CD4-positive, alpha-beta T cell treated with Interleukin-6 at 100 ng/mL for 8 hours (primary cell): ENCODE measurements around the gene TBC1D10A.

ENCODE experiments used
- DNase-seq: peaks from one replicate; pipeline ENCODE4 v3.0.0-alpha.2; 2020; ENCODE audit warnings: mixed read lengths, low spot score

Gene TBC1D10A, protein sequence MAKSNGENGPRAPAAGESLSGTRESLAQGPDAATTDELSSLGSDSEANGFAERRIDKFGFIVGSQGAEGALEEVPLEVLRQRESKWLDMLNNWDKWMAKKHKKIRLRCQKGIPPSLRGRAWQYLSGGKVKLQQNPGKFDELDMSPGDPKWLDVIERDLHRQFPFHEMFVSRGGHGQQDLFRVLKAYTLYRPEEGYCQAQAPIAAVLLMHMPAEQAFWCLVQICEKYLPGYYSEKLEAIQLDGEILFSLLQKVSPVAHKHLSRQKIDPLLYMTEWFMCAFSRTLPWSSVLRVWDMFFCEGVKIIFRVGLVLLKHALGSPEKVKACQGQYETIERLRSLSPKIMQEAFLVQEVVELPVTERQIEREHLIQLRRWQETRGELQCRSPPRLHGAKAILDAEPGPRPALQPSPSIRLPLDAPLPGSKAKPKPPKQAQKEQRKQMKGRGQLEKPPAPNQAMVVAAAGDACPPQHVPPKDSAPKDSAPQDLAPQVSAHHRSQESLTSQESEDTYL

DNA sequence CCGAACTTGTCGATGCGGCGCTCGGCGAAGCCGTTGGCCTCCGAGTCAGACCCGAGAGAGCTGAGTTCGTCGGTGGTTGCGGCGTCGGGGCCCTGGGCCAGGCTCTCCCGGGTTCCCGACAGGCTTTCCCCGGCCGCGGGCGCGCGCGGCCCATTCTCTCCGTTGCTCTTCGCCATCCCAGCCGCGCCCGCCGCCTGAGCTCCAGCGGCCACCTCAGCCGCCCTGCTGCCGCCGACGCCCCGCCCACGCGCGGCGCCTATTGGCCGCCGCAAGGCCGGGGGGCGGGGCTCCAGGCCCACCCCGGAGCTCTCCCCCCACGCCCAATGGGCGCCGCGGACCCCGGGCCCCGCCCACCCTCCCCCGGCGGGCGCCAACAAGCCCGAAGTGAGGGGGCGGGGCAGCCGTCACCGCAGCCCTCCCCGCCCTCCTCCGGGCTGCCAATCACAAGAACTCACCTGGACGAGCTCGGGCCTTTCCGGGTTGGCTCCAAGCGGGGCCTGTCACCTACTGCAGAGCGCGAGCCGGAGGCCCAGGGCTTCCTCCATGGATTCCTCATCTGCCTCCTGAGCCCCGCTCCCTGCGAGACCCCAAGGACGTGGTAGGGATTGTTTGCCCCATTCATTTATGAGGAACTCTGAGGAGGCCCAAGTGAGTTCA is at the start of gene TBC1D10A:
TBC1D10A (minus strand) TSS at position 236 of the 657 bp plus-strand sequence; CDS start at position 176, 60 bp downstream.
- peak; percentile 96 for DNase-seq

DNA sequence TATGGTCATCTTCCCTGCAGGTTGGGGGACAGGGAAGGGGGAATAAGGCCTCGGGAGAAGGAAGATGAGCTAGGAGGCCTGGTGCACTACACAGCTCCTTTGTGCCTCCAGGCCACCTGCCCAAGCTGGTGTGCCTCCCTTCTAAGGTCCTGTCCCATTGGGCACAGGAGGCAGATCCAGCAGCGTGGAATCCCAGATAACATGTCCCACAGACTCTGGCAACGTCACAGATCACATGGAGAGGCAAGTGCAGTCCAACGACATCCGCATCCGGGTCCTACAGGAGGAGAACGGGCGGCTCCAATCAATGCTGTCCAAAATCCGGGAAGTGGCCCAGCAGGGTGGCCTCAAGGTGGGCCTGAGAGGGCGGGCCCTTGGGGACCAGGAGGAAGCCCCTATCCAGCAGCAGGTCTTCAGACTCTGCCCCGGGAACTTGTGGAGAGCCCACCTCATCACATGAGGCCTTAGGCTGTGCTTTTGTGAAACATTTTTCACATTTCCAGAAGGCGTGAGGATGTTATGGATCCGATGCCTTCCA is 48.6 kb upstream of the TBC1D10A start:
- no peak for DNase-seq

DNA sequence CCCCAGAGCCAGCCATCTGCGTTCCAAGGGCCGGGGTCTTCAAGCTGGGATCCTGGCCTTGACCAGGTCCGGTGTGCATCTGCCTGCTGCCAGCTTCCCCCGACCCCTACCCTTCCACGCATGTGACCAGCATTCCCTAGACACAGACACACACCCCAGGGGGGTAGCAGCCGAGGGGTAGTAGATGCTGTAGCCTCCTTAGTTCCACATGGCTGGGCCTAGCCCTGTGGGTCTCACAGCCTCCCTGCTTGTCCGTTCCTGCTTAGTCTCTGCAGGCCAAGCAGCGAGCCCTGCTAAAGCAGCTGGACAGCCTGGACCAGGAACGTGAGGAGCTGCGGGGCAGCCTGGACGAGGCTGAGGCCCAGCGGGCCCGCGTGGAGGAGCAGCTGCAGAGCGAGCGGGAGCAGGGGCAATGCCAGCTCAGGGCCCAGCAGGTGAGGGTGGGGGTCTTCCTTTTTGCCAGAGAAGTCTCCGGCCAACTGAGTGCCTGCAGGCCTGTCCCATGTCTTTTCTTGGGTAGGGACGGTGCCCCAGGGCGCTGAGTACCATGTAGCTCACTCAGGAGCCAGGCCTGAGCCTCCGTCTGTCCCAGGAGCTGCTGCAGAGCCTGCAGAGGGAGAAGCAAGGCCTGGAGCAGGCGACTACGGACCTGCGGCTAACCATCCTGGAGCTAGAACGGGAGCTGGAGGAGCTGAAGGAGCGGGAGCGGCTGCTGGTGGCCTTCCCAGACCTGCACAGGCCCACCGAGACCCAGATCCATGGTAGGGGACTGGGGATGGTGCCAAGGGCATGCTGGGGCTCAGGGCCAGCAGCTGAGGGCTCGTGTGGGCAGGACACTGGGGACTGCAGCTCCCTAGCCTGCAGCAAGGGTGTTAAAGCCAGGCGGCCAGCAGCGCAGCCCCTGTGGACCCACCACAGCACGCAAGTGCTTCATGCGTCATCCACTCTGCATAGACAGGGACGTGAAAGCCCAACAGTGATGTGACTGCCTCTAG is 46.9 kb upstream of the TBC1D10A start:
- DNase-seq = no peak

DNA sequence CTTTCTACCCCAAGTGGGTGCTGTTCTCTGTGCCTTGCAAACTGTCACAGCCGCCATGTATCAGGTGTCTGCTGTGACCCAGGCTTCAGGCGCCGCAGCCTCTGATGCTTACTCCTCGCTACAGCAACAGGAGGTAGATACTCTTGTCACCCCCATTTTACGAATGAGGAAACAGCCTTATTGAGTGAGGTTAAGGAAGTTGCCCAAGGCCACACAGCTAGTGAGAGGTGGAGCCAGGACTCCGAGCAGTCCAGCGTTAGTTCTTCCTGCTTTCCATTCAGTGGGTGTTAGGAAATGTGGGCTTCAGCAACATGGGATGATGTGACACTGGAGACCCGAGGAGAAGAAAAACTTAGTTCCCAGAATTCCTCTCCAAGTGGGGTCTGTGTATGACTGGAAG is 46.2 kb upstream of the TBC1D10A start:
- DNase-seq = no peak

DNA sequence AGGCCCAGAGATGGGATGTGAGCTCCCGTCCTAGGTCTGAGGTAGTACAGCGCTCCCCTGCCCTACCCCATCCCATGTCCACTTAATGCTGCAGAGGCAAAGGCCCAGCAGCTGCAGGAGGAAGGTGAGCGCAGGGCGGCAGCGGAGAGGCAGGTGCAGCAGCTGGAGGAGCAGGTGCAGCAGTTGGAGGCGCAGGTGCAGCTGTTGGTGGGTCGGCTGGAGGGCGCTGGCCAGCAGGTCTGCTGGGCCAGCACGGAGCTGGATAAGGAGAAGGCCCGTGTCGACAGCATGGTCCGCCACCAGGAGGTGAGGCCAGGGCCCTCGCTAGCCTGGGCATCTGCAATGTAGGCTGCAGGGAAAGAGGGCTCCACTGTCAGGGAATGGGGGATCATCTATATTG is 45.2 kb upstream of the TBC1D10A start:
- no peak for DNase-seq

DNA sequence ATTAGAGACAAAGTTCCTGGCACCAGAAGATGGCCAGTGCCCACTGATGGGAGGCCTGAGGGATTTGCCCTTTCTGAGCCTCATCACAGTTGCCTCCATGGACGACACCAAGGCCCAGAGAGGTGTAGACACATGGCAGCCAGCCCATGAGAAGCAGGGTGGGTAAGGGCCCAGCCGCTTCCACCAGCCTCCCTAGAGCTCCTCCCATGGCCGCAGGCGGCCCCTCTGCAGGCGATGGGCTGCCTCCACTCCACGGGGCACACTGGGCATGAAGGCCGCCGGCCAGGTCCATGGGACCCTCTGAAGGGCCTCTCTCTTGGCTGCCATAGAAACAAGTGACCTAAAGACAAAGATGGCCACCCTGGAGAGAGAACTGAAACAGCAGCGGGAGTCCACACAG is 44.6 kb upstream of the TBC1D10A start:
- DNase-seq = no peak

DNA sequence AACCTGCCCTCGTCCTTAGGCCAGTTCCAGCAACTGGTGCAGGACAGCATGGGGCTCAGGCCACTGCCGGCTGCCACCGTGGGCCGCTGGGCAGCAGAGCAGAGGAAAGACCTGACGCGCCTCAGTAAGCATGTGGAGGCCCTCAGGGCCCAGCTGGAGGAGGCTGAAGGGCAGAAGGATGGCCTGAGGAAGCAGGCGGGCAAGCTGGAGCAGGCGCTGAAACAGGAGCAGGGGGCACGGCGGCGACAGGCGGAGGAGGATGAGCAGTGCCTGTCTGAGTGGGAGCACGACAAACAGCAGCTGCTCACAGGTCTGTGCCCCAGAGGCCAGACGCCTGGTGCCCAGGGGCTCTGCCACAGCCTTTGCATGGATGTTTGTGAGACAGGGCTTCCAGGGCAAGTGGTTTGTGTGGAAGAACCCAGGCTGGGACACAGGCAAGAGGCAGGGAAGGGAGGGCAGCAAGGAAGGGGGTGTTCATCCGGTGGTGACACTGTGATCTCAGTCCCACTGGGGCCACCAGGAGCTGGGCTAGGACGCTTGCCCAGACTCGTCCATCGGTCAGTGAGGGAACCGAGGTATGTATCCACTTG is 44.0 kb upstream of the TBC1D10A start:
- no peak for DNase-seq

DNA sequence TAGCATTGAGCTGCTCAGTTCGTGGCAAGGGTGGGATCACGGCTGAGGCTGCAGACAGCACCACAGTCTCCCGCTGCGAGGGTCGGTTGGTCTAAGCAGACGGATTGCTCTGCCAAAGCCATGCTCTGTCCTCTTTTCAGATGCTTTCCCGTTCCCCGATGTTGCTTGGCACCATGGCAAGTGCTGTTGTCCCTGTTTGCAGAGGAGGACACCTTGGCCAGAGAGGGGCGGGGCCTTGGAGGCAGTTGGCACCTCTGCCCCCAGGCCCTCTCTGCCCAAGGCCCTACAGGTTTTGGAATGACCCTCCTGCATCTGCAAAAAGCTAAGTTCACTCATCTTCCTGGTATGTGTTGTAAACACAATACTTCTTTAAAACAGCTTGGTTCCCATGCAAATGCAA is 41.7 kb upstream of the TBC1D10A start:
- no peak for DNase-seq

DNA sequence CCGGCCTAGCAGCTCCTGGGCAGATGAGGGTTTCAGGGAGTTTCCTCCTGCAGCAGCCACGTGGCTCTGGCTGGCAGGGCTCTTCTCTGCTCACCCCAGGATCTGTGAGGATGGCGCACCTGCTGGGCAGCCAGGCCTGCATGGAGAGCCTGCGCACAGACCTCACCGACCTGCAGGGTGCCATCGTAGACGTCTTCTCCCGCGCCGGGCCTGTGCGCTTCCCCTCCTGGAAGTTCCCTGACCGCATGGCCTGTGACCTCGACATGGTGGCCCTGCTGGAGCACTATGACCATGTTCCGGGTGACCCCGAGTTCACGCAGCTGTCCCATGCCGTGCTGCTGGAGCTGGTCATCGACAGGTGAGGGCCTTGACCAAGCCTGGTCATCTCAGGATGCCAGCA is 39.1 kb upstream of the TBC1D10A start:
- no peak for DNase-seq

DNA sequence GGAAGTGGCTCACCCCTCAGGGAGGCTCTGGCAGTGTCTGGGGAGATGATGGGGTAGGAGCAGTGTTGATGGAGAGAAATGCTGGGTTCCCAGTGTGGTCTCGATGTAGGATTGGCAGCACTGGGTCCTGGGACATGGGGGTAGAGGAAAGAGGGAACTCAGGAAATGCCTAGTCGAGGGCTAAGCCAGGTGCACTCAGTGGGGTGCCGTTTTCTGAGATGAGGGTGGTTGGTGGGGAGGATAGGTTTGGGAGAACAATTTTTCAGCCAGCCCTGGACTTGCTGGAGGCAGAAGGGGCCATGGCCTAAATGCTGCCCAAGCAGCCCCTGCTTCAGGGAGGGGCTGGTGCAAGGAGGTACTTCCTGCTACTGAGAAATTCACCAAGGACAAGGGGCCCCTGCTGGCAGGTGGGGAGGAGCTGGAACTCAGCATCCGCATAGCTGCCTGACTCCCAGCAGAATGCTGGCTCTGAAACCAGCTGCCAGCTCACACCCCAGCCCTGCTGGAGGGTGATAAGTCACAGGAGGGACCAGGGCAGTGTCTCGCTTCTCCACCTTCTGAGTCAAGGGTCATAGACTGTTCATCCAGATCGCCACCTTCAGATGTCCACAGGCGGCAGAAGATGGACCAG is 36.0 kb upstream of the TBC1D10A start:
- DNase-seq = no peak

DNA sequence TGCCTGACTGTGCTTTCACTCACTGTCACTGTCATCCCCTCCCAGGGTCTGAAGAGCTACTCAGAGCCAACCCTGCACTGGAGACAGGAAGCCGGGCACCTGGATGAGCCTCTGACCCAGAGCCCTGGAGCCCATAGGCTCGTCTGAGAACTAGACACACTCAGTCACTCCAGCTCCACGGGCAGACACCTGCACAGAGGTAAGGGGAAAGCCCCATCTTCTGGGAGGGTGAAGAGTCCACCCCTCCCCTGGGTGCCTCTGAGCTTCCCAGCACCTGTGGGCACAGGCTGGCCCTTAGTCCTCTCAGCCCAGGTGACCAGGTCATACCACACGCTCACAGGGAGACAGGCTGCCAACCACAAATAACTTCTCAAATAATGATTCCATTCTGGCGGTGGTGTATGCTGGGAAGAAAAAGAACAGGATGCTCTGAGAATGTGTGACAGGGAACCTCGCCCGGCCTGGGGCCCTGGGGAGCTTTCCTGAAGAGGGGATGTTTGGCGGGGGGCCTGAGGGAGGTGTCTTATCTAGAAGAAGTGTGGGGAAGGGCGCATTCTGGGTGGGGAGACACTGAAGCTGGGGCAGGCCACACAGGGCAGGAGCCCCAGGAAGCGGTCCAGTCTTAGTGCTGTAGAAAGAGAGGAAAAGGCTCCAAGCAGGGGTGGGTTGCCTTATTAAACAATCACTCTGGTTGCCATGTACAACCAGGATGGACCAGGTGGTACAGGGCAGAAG is 35.3 kb upstream of the TBC1D10A start:
- DNase-seq = no peak

DNA sequence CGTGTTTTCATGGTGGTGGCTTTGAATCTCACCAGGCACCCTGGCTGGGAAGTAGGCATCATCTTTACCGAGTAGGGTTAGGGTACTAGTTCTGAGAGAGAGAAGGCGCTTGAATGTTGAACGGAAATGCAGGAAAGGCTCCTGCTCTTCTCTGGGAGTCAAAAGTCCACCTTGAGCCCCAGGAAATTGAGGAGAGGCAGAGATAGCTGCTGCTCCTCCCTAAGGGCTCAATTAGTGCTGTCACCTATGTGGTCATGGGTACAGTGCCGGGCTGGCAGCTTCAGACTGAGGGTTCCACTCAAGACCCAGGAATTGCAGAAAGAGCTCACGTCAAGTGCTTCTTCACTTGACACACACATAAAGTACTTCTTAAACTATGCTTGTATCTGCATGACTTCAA is 31.8 kb upstream of the TBC1D10A start:
- no peak for DNase-seq

DNA sequence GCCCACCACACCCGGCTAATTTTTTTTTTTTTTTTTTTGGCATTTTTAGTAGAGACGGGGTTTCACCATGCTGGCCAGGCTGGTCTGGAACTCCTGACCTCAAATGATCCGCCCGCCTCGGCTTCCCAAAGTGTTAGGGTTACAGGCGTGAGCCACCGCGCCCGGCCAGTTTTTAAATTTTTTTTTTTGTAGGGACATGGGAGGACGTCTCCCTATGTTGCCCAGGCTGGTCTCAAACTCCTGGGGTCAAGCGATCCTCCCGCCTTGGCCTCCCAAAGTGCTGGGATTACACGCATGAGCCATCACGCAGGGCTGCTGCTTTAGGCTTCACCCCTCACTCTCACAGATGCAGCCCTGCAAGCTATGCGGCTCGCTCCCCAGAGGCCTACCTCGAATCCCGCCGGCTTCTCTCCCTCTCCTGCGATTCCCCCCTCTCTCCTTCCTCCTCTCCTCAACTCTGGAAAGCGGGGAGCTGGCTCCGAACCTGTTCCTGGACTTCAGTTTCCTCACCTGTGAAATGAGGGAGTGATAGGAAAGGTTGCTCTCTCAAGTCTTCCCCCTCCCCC is 31.0 kb upstream of the TBC1D10A start:
- DNase-seq = no peak

DNA sequence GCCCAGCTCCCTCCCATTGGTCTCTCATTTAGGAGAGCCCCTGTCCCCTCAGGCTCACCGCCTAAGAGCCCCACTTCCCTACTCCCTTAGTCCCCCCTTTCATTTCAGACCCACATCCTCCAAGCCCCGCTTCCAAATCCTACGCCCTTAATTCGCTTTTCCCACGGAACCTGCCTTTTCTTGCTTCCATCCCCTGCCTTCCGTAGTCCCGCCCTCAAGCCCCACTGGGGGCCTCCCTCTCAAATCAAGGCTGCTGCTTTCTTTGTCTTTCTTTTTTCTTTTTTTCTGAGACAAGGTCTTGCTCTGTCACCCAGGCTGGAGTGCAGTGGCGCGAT is 30.5 kb upstream of the TBC1D10A start:
- DNase-seq = no peak

DNA sequence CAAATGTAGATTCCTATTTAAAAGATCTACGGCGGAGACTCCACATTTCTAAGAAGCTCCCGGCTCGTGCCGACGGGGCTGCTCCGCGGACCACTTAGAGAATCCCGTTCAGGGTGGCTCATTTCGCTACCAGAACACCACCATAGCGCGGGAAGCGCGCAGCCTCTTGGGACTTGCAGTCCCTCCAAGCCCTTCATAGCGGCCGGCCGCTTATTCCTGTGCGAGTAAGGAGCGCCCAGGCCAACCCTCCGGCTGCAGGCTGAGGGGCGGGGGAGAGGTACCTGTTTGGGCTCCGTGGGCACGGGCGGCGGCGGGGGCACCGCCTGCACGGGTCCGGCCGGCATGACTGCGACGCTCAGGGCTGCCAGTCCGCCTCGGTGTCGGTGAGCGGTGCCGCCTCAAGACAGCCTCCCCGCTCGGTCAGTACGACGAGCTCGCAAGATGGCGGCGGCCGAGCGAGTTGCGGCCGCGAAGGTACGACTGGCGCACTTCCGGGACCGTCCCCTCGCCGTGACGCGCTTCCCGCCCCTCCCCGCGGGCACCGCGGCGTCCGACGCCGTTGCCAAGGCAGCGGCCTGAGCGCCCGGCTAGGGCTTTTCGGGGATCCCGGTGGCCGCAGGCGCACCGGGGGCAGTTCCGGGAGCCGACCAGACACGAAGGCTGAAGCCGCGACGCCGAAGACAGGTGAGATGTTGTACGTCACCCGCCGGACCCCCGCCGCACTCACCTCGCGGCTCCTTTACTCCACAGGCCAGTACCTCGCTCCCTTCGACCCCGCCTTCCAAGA is 29.9 kb upstream of the TBC1D10A start, which contains the start of the genes CCDC157 and SF3A1:
CCDC157 (plus strand) TSS at position 559 of the 787 bp plus-strand sequence. CDS start 8,994 bp downstream, outside the sequence.
SF3A1 (minus strand) TSS at position 446 of the 787 bp plus-strand sequence; CDS start at position 344, 102 bp downstream.
- peak; percentile 79 for DNase-seq

DNA sequence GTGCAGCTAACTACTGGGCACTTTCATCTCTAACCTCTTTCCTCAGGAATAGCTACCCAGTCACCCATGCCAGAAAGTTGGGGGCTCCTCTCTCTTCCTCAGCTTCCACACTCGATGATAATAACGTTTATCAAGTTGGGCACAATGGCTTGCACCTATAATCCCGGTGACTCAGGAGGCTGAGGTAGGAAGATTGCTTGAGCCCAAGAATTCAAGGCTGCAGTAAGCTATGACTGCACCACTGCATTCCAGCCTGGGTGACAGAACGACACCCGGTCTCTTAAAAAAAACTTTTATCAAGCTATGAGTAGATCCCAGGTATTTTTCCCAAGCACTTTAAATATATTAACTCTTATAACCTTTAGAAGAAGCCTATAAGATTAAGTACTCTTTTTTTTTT is 27.9 kb upstream of the TBC1D10A start:
- no peak for DNase-seq

DNA sequence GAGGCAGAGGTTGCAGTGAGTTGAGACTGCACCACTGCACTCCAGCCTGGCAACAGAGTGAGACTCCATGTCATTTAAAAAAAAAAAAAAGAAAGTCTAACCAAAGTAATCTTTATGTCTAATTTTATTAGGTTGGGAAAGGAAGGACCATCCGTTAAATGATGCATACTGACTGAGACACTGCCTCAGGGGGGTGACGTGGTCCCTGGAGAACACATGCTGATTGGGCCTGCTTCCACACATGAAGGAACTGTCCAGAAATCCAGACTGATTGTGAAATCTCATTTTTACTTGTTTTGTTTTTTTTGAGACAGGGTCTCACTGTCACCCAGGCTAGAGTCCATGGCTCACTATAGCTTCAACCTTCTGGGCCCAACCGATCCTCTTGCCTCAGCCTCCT is 24.5 kb upstream of the TBC1D10A start:
- DNase-seq = no peak

DNA sequence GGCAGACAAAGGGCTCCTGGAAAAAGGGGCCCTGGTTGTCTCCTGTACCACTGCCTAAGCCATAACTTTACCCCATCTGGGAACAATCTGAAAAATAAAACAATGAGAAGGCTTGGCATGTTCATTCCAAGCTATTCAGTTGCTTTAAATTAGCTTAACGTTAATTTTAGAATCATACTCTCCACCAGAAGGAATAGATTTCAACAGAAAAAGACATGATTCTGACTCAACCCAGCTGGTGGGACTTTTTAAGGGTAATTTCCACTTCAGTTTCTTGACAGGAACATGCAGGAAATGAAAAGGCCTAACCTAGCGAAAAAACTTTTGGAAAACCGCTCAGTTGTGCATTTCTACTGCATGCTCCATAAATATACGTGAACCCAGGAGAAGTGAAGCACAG is 22.1 kb upstream of the TBC1D10A start:
- DNase-seq = no peak

DNA sequence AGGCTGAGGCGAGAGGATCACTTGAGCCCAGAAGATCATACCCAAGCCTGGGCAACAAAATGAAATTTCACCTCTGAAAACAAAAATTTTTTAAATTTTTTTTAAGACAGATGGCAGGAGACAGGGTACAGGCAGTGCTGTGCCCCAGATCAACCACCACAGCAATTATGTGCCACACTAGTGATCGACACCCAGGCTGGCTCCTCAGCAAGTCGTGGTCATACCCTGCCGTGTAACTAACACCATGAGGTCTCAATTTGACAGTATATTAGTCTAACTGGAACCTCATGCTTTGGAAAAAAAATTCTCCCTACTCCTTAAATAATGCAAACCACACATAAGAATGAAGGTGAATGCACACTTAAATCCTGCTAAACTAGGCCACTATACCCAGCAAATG is 21.7 kb upstream of the TBC1D10A start:
- no peak for DNase-seq
